ENCODE measurements around the gene GRID1.

GRID1 gene

DNA sequence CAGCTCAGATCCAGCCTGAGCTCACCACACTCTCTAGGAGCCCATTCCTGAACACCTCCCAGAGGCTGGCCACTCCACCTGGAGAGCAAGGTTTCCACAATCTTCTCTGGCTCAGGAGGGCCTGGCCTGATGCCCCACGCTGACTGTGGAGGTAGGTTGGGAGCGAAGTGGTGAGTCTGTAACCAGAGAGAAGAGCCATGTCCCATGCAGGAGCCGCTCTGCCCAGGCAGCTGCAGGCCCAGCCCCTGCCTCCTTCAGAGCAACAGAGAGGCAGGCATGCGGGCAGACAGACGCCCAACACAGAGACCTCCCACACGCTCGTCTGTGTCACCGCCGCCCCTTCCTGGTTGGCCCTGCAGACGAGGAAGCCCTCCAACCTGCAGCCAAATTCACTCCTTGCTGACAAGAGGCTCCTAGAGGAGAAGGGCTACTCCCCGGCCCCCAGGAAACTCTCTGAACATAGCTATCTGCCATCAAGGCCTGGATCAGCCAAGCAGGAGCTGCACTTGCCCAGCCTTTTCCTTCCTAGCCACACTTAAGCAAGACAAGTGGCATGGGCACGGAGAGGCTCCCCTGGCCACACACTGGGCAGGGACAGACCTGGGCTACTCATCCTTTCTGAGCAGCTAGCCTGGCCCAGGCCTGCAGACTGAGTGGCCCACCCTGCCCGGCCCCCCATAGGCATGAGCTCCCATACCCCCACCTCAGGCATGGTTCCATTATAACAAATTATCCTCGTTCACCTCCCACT lies 101.9 kb downstream of the GRID1 start:
- DNase-seq: no peak

DNA sequence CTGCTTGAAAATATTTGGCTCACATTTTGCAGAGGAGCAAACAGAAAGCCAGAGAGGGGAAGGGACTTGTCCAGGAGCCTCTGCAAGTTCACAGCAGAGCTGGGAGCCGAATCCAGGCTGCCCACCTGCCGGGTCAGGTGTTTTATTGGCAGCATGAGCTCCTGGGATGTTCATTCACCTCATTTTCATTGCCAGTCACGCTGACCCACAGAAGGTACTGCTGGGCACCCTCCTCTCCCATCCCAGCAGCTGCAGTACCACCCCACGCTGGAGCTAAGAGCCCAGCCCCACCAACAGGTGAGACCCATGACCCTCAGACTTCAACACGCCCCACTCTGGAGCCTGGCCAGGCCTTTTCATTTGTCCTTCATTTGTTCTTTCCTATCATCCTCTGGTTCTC lies 102.7 kb downstream of the GRID1 start:
- DNase-seq: no peak

DNA sequence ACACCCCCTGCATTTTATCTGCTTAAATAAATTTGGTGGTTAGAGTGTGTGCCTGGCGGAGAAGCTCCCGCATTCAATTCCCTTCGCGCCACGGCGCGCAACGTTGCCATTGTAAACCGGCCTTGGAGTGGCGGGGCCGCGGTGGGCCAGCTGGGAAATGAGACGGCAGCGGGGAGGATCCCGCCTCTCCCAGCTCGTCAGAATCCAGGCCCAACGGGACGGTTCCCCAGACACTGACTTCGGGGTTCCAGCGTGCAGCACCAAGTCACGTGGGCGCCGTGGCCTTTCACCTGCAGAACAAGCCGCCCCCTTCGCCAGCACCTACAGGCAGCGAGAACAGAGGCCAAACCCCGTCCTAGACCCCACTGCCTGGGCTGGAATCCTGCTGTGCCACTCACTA lies 103.4 kb downstream of the GRID1 start:
- no peak for DNase-seq

DNA sequence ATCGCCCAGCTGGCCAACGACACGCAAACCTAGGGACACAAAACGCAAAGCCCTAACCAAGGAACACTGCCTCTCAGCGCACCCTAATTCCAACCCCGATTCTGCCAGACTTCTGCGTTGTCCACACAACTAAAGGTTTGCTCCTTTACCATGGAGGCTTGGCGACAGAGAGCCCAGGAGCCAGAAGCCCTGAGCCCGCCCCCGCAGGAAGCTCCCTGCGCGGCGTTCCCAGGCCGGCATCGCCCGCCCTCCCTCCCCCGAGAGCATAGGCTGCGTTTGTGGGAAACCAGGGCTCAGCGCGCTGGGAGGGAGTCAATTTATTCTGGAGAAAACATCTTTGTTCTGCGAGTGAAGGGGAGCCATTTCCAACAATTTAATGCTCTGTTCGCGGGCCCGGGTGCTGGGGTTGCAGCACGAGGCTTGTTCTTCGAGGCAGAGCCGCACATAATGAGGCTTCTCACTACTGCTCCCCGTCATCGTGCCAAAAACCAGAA lies 103.9 kb downstream of the GRID1 start:
- no peak for DNase-seq

DNA sequence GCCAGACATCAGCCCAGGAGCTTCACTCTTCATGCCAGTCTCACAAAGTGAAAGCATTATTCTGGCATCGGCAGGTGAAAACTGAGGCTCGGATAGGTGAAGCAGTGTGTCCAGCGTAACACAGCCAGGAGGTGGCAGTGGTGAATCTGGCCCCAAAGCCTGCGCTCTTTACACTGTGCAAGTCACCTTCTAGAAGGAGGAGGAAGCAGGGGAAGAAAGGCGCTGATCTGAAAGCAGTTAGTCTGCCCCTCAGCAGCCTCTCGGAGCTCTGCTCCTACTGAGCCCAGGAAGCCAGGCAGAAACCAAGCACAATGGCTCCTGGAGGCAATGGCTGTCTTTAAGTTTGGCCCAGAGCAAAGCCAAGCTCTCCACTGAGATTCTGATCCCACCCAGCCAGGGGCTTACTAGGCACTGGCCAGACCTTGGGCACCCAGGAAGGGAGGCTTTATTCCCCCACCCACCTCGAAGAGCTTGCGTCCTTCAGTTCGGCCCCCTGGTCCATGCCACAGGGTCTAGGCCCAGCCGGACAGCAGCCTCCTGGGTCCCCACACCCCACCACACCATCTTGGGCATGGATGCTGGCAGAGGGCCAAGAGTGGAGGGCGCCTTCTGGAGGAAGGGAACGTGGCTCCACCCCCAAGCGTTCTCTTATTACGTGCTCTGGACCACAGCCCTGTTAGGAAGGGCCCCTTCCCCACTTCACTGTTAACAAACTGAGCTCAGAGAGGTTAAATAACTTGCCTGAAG lies 104.5 kb downstream of the GRID1 start:
- DNase-seq: no peak

DNA sequence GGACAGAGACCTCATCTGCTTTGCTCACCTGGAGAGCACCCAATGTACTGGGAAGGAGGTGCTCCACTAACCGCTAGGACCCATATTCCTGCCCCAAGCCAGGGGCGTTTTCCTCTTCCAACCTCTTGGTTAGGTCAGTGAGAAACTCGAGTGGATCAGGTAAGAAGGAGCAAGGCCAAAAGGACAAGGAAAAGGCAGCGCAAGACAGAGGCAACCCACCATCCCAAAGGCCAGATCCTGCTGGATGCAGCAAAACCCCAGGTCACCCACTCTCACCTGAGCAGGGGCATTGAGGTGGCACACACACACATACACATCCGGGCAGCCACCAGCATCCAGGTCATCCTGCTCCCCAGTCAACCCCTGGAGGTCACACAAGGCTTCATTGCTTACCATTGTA lies 105.1 kb downstream of the GRID1 start:
- DNase-seq: no peak

DNA sequence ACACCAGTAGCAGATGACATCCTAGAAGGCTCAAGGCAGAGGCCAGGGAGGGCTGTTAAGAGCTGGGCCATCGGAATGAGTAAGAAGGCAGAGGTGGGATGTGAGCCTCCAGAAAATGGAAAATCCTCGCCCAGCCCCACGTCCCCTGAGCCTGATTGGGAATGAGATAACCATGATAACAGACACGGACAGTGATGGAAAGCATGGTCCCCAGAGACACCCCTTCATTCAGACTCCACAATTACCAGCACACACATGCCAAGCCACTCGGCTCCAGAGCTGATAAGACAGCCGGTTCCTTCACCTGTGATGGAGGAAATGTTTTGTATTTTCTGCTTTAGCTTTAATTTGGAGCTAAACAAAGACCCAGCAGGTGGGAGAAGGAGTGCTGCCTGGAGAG lies 106.0 kb downstream of the GRID1 start:
- DNase-seq: no peak

DNA sequence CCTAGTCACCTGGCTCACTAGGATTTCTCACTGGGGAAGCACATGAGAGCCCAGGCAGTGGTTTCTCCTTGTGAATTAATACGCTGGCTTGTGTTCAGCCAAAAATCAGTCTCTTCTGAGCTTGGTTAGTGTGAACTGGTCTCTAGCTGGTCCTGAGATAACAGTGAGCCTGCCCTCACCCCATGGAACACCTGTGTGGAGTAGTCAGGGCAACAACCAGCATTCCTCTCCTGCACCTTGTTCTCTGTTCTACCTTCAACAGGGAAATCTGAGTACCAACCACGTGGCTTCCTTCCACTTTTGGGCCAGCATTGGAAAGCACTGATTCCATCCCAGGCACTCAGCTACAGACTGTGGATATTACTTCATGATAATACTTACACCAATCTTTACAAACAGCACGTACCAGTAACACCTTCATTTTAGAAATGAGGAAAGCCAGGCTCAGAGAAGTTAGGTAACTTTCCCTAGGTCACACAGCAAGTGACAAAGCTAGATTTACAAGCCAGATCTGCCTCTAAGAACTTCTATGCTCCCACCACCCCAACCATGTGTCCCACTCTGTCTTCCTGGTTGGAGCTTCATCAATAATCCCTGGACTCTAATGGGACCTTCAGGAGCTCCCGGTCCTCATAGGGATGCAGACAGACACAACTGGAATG lies 106.6 kb downstream of the GRID1 start:
- no peak for DNase-seq

DNA sequence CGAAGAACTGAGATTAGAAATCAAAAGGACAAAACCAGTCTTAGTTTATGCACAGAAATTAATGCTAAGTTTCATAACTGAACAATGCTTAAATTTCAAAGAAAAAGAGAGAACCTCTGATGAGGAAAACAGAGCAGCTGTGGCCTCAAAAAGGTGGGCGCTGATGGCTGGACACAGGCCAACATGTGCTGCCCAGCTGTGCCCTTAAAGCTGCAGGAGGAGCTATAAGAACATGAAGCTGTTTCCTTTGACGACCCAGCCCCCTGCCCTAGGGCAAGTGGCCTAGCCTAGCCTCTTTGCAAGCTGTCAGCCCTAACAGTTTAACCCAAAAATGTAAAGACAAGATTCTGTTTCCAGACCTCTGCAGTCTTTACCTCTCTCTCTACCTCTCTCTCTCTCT lies 107.7 kb downstream of the GRID1 start:
- DNase-seq: no peak

DNA sequence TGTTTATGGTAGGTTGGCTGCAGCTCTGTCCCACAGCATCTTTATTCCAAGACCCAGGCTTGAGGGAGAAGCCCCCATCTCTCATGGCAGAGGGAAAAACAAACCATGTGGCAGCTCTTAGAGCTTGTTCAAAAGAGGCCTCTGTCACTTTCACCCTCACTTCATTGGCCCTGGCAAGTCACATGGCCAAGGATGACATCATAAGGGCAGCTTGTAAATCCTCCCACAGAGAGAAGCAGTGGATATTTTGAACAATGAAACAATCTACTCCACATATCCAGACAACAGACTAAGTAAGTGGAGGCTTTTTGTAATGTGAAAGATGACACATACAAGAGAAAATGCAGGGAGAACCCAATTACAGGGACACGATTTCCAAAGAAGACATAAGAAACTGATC lies 108.1 kb downstream of the GRID1 start:
- no peak for DNase-seq

DNA sequence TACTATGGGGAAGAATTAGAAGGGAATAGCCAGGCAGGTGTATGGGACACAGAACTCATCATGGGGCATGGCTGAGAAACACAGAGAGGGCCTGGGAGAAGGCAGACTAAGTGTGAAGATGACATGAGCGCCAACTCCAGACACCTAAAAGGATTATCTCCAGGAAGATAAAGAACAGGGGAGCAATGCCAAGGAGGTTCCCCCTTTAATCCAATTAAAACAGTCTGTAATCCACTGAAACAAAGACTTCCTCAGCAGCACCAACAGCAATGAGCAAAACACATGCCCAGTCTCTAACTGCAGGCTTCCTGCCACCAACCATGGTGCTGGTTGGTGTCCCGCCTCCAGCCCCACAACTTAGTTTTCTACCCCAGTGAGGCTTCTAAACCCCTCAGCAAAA lies 108.9 kb downstream of the GRID1 start:
- DNase-seq: no peak

DNA sequence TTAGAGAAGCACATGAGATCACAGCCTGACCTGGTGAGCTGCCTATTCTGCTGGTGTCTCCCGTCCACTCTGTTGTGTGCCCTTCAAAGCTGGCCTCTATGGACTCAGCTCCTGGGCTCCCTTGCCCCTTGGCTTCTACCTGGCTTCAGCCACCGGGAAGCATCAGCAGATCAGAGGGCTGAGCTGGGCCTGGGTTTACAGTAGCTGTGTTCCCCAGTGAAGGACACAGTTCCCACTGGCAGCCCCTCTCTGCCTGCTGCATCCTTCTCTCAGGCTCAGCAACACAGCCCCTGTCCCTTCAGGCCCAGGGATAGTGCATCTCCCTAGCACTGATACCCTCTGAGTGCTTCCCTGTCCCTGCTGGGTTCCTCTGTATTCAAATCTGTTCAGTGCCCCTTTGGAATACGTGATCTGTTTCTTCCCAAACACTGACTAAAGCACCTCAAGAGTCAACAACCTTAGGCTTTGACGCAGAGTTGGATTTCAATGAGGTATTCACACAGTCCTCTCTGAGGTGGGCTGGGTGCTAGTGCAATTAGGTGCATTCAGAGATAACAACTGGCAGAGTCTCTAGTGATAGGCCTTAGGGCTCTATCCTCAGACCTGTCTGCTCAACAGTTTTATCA lies 109.8 kb downstream of the GRID1 start:
- no peak for DNase-seq

DNA sequence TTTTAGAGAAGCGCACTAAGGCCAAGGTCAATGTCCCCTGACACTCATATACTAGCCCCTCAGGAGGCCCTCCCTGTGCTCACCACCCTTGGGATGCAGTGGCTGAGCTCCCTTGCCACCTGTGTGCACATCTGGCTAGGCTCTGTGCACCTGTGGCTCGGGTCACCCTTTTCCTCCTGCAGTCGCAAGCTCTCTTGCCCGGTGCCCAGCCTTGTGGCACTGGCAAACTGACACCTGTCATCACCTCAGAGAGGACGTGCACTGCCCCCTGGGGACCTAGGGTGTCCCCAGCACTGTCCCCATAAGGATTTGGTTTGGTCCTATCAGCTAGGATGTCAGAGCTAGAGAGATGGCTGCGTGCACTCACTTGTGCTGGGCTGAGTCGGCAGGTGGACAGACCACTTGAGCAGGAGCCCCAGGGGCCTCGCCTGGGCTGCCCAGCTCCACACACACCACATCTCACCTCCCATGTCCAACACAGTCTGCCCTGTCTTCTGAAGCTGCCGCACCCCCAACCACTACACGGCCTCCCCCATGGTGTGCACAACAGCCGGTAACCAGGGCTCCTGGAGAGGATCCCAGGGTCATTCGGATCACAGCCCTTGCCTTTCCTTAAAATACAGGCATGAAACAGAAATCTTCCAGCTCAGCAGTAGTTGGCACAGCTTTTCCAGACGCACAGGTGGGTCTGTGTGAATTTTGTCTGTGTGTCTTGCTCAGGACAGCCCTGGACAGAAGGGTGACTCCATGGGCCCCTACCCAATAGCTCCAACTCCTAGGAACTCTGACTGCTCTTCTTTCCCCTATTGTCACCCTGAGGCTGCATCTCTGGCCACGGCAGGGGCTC lies 111.0 kb downstream of the GRID1 start:
- DNase-seq: no peak

DNA sequence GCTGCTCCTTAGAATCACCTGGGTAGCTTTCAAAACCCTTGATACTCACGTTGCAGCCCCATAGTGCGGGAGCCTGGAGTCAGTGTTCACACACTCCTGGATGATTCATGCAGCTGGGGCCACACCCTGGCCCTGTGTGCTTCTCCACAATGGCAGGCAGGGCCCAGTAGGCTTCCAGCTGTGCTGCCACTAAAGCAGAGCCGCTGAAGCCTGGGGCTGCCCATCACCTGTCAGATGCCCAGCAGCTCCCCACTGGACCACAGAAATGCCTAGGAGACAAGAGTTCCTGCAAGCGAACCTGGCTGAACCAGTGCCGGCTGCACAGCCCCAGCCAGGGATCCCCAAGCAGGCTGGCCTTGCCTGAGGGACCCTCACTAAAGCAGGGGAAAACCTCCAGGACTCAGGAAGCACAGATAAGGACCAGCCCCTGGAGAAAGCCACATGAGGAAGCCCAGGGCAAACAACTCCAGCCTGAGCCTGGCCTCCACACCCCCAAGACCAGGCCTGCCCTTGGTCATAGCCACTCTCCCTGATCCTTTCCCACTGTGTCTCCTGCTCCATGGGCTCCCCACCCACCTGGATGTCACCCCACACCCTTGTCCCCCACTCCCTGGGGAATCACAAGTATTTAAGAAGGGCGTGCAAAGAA lies 111.9 kb downstream of the GRID1 start:
- no peak for DNase-seq

DNA sequence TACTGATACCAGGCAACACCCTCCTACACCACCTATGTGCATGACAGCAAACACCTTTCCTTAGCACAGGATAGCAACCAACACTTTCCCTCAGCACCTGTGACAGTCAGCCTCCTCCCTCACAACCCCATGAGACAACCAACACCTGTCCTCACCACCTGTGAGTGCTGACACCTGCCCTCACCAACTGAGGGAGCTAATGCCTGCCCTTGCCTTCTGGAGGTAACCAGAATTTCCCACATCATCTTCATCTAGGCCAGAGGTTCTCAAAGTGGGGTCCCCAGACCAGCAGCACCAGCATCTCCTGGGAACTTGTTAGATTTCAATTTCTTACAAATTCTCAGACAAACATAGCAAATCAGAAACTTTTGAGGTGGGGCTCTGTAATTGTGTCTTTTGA lies 112.5 kb downstream of the GRID1 start:
- DNase-seq: no peak

DNA sequence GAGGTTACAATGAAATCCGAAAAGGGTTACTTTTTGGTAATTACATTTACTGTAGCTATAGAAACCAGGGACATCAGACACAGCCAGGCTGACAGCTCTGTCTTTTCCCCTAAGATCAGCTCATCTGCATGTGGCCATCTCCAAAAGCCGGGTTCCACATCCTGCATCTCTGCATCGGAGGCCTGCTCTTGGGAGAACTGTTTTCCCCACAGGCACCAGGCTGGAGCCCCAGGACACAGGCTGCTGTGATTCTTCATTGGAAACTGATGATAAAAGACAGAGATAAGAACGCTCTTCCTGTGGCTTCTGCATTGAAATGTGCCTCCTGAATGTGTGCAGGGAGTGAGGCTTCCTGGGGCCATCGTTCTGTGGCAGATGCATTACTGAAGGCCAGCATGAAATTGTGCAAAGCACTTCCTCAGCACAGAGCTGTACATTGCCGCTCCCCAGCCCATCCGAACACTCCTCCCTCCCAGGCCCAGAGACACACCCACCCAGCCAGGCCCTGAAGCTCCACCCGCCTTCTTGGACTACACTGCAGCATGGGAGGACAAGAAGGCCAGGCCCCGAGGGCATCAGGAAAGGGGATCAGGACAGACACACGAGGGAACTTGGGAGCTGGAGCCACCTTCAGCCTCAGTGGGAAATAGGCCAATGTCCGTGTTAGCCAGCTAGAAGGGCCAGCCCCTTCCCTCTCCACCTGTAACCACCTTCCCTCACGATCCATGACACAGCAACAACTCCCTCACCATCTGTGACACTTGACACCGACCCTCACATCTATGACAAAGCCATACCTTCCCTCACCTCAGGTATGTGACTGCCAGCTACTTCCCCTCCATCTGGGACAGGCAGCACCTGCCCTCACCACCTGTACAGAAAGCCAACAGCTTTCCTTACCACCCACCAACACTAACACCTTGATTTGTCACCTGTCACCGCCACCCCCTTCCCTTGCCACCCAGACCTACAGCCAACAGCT lies 113.2 kb downstream of the GRID1 start:
- no peak for DNase-seq

DNA sequence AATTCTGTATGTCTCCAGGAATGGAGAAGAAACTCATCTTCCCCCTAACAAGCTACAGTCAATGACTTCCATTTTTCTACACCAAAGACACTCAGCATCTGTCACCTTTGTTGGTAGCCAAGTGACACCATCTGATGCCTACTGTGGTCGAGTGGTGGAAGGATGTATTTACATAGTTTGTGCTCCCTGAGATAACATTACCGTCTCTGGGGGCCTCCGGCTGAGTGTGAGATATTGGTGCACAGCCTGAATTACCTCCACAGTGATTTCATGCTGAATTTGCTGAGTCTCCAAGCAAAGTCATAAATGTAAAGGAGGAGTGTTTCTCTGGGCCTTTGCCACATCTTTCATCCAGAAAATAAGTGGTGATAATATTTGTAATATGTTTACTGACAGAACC lies 114.0 kb downstream of the GRID1 start:
- DNase-seq: no peak

DNA sequence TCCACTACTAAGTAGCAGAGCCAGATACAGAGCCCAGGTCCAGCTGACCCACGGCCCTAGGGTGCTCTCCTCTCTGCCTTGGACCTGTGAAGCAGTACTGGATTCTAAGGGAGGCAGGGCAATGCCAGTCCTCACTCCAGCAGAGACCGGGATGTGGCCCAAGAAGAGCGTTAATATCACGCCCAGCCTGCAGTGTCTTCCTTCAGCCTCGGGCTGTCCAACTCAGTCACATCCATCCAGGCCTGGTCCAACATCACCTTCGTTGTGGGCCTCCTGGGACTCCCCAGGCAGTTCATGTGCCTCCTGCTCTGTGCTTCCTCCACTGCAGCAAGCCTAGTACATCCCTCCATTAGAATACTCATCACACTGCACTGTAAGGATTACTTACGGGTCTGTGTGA lies 114.5 kb downstream of the GRID1 start:
- no peak for DNase-seq

DNA sequence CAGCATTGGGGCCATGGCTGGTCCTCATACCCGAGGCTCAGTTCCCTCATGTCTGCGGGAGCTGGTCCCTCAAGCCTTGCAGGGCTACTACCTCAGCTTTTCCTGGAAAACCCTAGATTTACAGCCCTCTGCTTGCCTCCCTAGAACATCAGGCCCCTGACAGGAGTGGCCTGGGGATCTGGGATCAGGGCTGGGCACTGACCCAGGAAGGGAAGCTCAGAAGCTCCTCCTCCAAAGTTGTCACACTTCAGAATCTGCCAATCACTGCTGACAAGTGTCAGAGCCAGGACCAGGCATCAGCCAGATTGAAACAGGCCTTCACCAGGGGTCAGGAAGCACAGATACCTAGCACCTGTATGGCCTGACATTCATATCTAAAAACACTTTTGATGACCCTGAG lies 115.2 kb downstream of the GRID1 start:
- DNase-seq: no peak

DNA sequence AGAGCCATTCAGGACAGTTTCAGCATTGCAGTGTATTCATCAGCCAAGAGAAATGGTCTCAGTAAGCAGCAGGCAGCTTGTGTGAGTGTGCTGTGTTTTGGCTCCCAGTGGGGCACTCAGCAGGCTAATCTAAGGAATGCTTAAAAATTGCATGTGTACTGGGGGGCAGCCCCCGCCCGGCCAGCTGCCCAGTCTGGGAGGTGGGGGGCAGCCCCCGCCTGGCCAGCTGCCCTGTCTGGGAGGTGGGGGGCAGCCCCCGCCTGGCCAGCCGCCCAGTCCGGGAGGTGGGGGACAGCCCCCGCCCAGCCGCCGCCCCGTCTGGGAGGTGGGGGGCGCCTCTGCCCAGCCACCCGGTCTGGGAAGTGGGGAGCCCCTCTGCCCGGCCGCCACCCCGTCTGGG lies 116.2 kb downstream of the GRID1 start:
- no peak for DNase-seq

DNA sequence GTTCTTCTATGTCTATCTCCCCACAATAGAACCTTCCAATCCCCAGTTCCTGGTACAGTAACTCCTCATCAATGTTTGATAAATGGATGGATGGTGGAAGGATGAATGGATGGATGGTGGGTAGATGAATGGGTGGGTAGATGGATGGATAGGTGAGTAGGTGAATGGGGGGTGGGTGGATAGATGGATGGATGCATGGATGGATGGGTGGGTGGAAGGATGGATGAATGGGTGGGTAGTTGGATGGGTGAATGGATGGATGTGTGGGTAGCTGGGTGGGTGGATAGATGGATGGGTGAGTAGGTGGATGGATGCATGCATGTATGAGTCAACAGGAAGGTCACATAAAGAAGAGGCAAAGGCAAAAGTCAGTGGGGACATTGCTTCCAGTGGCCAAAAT lies 116.8 kb downstream of the GRID1 start:
- DNase-seq: no peak

Measured in EL (cell line).